ENCODE results near the gene REC8. TPM values are rescaled to one million over a fixed set of nuclear protein-coding genes. Genes with fewer than 3 reads are reported as not detected.
A peak's percentile ranks its signal among the peaks of the same experiment; 100 is the strongest.

Gene REC8
- total RNA-seq, 1 experiment from 2014 or later, result 7.6 TPM

DNA sequence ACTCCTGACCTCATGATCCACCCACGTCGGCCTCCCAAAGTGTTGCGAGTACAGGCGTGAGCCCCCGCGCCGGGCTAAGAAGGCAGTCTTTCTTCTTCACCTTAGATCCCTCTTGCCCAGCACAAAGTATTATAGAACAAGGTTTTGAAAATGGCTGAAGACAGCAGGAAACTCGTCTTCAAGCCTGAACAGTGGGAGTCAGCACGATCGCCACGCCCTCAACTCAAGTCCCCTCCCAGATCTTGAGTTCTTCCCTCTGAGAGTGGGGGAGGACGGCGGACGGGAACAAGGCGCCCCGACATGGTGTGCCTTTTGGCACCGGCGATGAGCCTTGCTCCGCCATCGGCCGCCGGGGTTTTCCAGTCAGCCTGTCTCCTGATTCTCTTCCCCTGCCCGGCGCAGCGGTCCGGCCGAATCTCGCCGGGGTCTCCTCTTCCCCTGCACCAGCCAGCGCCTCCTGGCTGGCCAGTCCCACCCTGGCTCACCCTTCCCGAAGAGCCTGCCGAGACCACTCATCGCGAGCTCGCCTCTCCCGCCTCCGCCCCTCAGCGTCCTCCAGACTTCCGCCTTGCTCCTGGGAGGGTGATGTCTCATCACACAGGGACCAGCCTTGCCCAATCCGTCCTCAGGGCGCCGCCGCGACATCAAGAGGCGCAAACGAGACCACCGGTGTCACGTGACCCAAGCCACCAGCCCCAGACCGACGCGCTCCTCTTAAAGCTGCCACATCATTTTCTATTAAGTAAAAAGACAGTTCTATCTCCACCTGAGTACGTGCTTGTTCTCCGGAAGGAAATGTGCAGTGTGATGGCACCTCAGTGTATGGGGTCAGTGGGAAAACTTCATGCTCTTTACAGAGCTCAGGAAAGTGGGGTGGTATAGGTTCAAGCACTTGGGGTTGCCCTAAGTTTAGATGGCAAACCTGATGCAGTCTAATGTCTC is 41.3 kb downstream of the REC8 start, which contains the start of gene CHMP4A:
Gene CHMP4A, minus strand, starts transcription at position 565 of the 942 bp plus-strand sequence. Its CDS starts 49 bp downstream, at position 516.
- H3K9ac ChIP-seq (ENCODE audit: low read length), result peak within 1 kb of the TSS; percentile 96
- intact Hi-C loops (cut with micrococcal nuclease), result loop anchor here (5.0 to 10.0 kb wide), 2 partner anchors 101 to 222 kb away; partner anchors contain the start of genes DCAF11 and NRL
- ChIA-PET POLR2A (interaction anchor here (0.7 to 1.5 kb wide), 10 partner anchors 13 to 218 kb away, joined by 3 to 8 read pairs (median 4); partner anchors contain the start of genes DHRS1, IPO4, IRF9 and NOP9), RAD21 (ENCODE audit: low non-redundant PET in 1 of 2, low total read pairs in 2 of 2, uncharacterized antibody in 2 of 2, unreplicated experiment in 2 of 2) (interaction anchor here in 1 of 2 experiments (1.0 kb wide), 1 partner anchor 30 kb away, joined by 3 read pairs; the partner anchor contains the start of gene TINF2), CTCF (interaction anchor here (0.6 to 2.6 kb wide), 7 partner anchors 29 to 155 kb away, joined by 3 to 9 read pairs (median 4); partner anchors contain the start of genes CIDEB, IRF9 and TINF2)
- peak within 1 kb of the TSS; percentile 96 for H3K27ac ChIP-seq (ENCODE audit: low read depth, low read length)
- H3K9me3 ChIP-seq (ENCODE audit: control insufficient read depth in 1 of 2, insufficient read depth in 1 of 2, low read depth in 1 of 2, low read length in 2 of 2), result no peaks in the 10 kb centered on the region
- H3K27me3 ChIP-seq (ENCODE audit: insufficient read depth, low read length), result no peaks in the 10 kb centered on the region
- H3K9me2 ChIP-seq (ENCODE audit: insufficient read depth), result no peaks in the 10 kb centered on the region
- peak within 1 kb of the TSS; percentile 87 for H3K4me2 ChIP-seq (ENCODE audit: low read length)
- H2AFZ ChIP-seq (ENCODE audit: low read depth, low read length, poor library complexity, severe bottlenecking), result no peak within 1 kb of the TSS
- H3K36me3 ChIP-seq (ENCODE audit: control insufficient read depth in 1 of 2, insufficient read depth in 2 of 2, low read length in 2 of 2), result peaks cover 9 to 18% of the 10 kb centered on the region in 2 experiments; a peak in 2 of 4 replicates
- peak within 1 kb of the TSS; percentile 51 to 89 for H3K4me3 ChIP-seq (replicated peaks in 1 of 2; ENCODE audit: low read depth in 1 of 2, low read length in 2 of 2)
- peak; percentile 95 for DNase-seq (ENCODE audit: low read depth, low spot score)
- ATAC-seq, result peak; percentile 89
- H3K79me2 ChIP-seq (ENCODE audit: insufficient read depth, low read length), result peaks cover 11% of the 10 kb centered on the region; the same call in 1 of the 2 replicates
- H4K20me1 ChIP-seq (ENCODE audit: insufficient read depth), result no peaks in the 10 kb centered on the region
- peaks cover 22 to 29% of the 10 kb centered on the region in 2 experiments for H3K4me1 ChIP-seq (ENCODE audit: control insufficient read depth in 1 of 2, insufficient read depth in 2 of 2, low read length in 2 of 2)
- no TSS peak for BruUV-seq (replicated peaks)
- TF ChIP-seq ZNF274 (IDR thresholded peaks at IDR 0.05; ENCODE audit: low read depth, low read length) (no peak), POLR2AphosphoS5 (IDR thresholded peaks at IDR 0.05; ENCODE audit: low read depth, low read length) (peak; percentile 90), MAX (IDR thresholded peaks at IDR 0.05) (peak; percentile 89), ATF3 (IDR thresholded peaks at IDR 0.05) (no peak), ZFX (IDR thresholded peaks at IDR 0.05) (no peak), EZH2 (IDR thresholded peaks at IDR 0.05) (no peak), SRF (IDR thresholded peaks at IDR 0.05; ENCODE audit: low read depth) (peak; percentile 82), JUND (IDR thresholded peaks at IDR 0.05) (no peak; the same call in 1 of the 2 replicates), TCF7L2 (IDR thresholded peaks at IDR 0.05; ENCODE audit: borderline replicate concordance, extremely low read depth, insufficient read depth, insufficient read length) (no peak), ELF1 (IDR thresholded peaks at IDR 0.05; ENCODE audit: borderline replicate concordance, low read depth) (peak; percentile 95), CEBPB (IDR thresholded peaks at IDR 0.05; ENCODE audit: low read depth) (no peak), POLR2A (IDR thresholded peaks at IDR 0.05; ENCODE audit: borderline replicate concordance, extremely low read depth, insufficient read depth, insufficient read length) (peak; percentile 77), EZH2phosphoT487 (IDR thresholded peaks at IDR 0.05; ENCODE audit: borderline replicate concordance) (no peak), EGR1 (IDR thresholded peaks at IDR 0.05; ENCODE audit: low read depth) (peak; percentile 67; the same call in 1 of the 2 replicates), RAD21 (IDR thresholded peaks at IDR 0.05; ENCODE audit: low read depth) (no peak), YY1 (IDR thresholded peaks at IDR 0.05; ENCODE audit: extremely low read depth, insufficient replicate concordance, low read depth, low read length) (no peak), SP1 (IDR thresholded peaks at IDR 0.05; ENCODE audit: low read depth) (peak; percentile 93), FOSL1 (IDR thresholded peaks at IDR 0.05; ENCODE audit: low read depth) (no peak), SIN3A (IDR thresholded peaks at IDR 0.05; ENCODE audit: low read depth) (peak; percentile 85)
- TF ChIP-seq, protein P1, sequence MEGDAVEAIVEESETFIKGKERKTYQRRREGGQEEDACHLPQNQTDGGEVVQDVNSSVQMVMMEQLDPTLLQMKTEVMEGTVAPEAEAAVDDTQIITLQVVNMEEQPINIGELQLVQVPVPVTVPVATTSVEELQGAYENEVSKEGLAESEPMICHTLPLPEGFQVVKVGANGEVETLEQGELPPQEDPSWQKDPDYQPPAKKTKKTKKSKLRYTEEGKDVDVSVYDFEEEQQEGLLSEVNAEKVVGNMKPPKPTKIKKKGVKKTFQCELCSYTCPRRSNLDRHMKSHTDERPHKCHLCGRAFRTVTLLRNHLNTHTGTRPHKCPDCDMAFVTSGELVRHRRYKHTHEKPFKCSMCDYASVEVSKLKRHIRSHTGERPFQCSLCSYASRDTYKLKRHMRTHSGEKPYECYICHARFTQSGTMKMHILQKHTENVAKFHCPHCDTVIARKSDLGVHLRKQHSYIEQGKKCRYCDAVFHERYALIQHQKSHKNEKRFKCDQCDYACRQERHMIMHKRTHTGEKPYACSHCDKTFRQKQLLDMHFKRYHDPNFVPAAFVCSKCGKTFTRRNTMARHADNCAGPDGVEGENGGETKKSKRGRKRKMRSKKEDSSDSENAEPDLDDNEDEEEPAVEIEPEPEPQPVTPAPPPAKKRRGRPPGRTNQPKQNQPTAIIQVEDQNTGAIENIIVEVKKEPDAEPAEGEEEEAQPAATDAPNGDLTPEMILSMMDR (IDR thresholded peaks at IDR 0.05 in 2 of 3, conservative IDR thresholded peaks at IDR 0.05 in 1 of 3; ENCODE audit: borderline replicate concordance in 1 of 3, insufficient read depth in 1 of 3, low read depth in 2 of 3, low read length in 2 of 3), result 0 out of 6 replicates have a peak, but pooled peaks of 1 of the 3 experiments have one; percentile 12
- TF ChIP-seq, protein P2, sequence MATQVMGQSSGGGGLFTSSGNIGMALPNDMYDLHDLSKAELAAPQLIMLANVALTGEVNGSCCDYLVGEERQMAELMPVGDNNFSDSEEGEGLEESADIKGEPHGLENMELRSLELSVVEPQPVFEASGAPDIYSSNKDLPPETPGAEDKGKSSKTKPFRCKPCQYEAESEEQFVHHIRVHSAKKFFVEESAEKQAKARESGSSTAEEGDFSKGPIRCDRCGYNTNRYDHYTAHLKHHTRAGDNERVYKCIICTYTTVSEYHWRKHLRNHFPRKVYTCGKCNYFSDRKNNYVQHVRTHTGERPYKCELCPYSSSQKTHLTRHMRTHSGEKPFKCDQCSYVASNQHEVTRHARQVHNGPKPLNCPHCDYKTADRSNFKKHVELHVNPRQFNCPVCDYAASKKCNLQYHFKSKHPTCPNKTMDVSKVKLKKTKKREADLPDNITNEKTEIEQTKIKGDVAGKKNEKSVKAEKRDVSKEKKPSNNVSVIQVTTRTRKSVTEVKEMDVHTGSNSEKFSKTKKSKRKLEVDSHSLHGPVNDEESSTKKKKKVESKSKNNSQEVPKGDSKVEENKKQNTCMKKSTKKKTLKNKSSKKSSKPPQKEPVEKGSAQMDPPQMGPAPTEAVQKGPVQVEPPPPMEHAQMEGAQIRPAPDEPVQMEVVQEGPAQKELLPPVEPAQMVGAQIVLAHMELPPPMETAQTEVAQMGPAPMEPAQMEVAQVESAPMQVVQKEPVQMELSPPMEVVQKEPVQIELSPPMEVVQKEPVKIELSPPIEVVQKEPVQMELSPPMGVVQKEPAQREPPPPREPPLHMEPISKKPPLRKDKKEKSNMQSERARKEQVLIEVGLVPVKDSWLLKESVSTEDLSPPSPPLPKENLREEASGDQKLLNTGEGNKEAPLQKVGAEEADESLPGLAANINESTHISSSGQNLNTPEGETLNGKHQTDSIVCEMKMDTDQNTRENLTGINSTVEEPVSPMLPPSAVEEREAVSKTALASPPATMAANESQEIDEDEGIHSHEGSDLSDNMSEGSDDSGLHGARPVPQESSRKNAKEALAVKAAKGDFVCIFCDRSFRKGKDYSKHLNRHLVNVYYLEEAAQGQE (IDR thresholded peaks at IDR 0.05; ENCODE audit: low read depth), result no peak

All from HCT116 (cell line).